Glutamatergic neuron (in vitro differentiated cells): ENCODE measurements around the gene SLC25A27. TPM values are rescaled to one million over a fixed set of nuclear protein-coding genes. Genes with fewer than 3 reads are reported as not detected.

Source experiments
- DNase-seq: peaks from one replicate; pipeline ENCODE4 v3.0.0; 2022
- H3K27ac Mint-ChIP-seq: one replicate; pipeline ENCODE4 v1.8.0; 2020; ENCODE audit warnings: mild to moderate bottlenecking, mixed read lengths, inconsistent platforms; ENCODE audit not compliant: unreplicated experiment
- H3K27me3 Mint-ChIP-seq: one replicate; pipeline ENCODE4 v1.8.0; 2020; ENCODE audit warnings: mild to moderate bottlenecking, moderate library complexity, mixed read lengths, inconsistent platforms; ENCODE audit not compliant: unreplicated experiment
- H3K36me3 Mint-ChIP-seq: one replicate; pipeline ENCODE4 v1.8.0; 2020; ENCODE audit warnings: mild to moderate bottlenecking, mixed read lengths, inconsistent platforms; ENCODE audit not compliant: unreplicated experiment
- H3K4me1 Mint-ChIP-seq: one replicate; pipeline ENCODE4 v1.8.0; 2020; ENCODE audit warnings: mild to moderate bottlenecking, low read depth, mixed read lengths, inconsistent platforms; ENCODE audit not compliant: unreplicated experiment
- H3K4me3 Mint-ChIP-seq: one replicate; pipeline ENCODE4 v1.8.0; 2020; ENCODE audit warnings: mild to moderate bottlenecking, mixed read lengths, inconsistent platforms; ENCODE audit not compliant: unreplicated experiment
- H3K9me3 Mint-ChIP-seq: one replicate; pipeline ENCODE4 v1.8.0; 2020; ENCODE audit warnings: mild to moderate bottlenecking, moderate library complexity, mixed read lengths, inconsistent platforms; ENCODE audit not compliant: unreplicated experiment
- total RNA-seq: library from RNA; stranded (reverse); fragmentation: NEBNext Ultra II Directional; extraction: Animal tissue kit (Norgen Biotek cat#: 25700); gene quantifications from one replicate; pipeline ENCODE4 v1.2.1, GENCODE V29; 2021; ENCODE audit not compliant: unreplicated experiment
- TF ChIP-seq, protein P1 (sequence below): fragments of 200-600 bp; sonication (generic); IDR thresholded peaks from one replicate; pipeline ENCODE4 v1.5.0; 2021; ENCODE audit not compliant: partially characterized antibody, unreplicated experiment

SLC25A27 gene
- total RNA-seq, 1 donor from 2014 or later: 13.6 TPM

DNA sequence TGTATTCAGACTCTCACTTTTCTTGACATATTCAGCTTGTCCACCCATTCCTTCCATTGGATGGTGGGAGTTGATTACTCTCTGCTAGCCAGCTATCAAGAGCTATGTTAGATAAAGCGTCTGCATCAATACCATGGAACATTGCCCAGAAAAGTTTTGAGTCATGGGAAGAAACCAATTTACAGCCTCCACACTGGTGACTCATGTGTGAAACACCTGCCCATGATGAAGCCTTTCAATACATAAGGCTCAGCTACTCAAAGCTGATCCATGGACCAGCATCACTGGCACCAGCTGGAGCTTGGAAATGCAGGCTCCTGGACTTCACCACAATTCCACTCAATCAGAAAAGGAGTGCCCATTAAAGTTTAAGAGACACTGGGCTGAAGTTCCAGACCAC lies 66.3 kb downstream of the SLC25A27 start:
- H3K27me3 Mint-ChIP-seq: no peaks in the 10 kb centered on the region
- TF ChIP-seq, protein P1, sequence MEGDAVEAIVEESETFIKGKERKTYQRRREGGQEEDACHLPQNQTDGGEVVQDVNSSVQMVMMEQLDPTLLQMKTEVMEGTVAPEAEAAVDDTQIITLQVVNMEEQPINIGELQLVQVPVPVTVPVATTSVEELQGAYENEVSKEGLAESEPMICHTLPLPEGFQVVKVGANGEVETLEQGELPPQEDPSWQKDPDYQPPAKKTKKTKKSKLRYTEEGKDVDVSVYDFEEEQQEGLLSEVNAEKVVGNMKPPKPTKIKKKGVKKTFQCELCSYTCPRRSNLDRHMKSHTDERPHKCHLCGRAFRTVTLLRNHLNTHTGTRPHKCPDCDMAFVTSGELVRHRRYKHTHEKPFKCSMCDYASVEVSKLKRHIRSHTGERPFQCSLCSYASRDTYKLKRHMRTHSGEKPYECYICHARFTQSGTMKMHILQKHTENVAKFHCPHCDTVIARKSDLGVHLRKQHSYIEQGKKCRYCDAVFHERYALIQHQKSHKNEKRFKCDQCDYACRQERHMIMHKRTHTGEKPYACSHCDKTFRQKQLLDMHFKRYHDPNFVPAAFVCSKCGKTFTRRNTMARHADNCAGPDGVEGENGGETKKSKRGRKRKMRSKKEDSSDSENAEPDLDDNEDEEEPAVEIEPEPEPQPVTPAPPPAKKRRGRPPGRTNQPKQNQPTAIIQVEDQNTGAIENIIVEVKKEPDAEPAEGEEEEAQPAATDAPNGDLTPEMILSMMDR: no peak
- H3K4me3 Mint-ChIP-seq: no peak overlapping the region
- no peaks in the 10 kb centered on the region for H3K4me1 Mint-ChIP-seq
- no peak overlapping the region for H3K27ac Mint-ChIP-seq
- no peaks in the 10 kb centered on the region for H3K36me3 Mint-ChIP-seq
- no peaks in the 10 kb centered on the region for H3K9me3 Mint-ChIP-seq
- DNase-seq: no peak

GRCh38 chr6:46720401-46720800 lies 67.6 kb downstream of the SLC25A27 start:
- Mint-ChIP-seq H3K27me3 (no peaks in the 10 kb centered on the region), H3K4me1 (no peaks in the 10 kb centered on the region), H3K36me3 (no peaks in the 10 kb centered on the region), H3K27ac (no peak overlapping the region), H3K4me3 (no peak overlapping the region), H3K9me3 (no peaks in the 10 kb centered on the region)
- TF ChIP-seq, protein P1: no peak
- DNase-seq: no peak

Other genes starting within 250 kb of the SLC25A27 start
- gene RCAN2, start 161.5 kb upstream of the SLC25A27 start, total RNA-seq: 21.6 TPM
- gene CYP39A1, start 157 bp upstream of the SLC25A27 start, total RNA-seq: 0.17 TPM
- 0.64 TPM for gene TDRD6, start 34.9 kb downstream of the SLC25A27 start, total RNA-seq
- 0.44 TPM for gene PLA2G7, start 82.4 kb downstream of the SLC25A27 start, total RNA-seq
- gene ANKRD66, start 94.0 kb downstream of the SLC25A27 start, total RNA-seq: not detected
- gene MEP1A, start 140.4 kb downstream of the SLC25A27 start, total RNA-seq: not detected